GM12878 (cell line): ENCODE data around the gene CASP12. TPM values are rescaled to one million over a fixed set of nuclear protein-coding genes. Genes with fewer than 3 reads are reported as not detected.

Source experiments
- ATAC-seq: fragments of 200-7000 bp; cut with Tn5 transposase; 3 replicates; pipeline ENCODE4 v1.9.1; 2020; ENCODE audit warnings: mild to moderate bottlenecking, moderate library complexity
- BruUV-seq: library from RNA; stranded (reverse); fragments of 400-500 nt; replicated peaks from 2 replicates; lab custom pipeline; 2021; lab: Mats Ljungman, UMichigan
- CTCF ChIA-PET: fragments of 300-600 bp; sonication (Branson Sonifier 250); formaldehyde crosslinking; extraction: SDS; loops from one replicate; lab custom pipeline; 2021; ENCODE audit warnings: inconsistent platforms; lab: Yijun Ruan, JAX
- POLR2A ChIA-PET: fragments of 350-600 bp; formaldehyde crosslinking; extraction: SDS; loops from one replicate; lab custom pipeline; 2021; ENCODE audit warnings: inconsistent platforms; lab: Charles Lee
- RAD21 ChIA-PET: fragments of 300-600 bp; sonication (Branson Sonifier 250); formaldehyde crosslinking; loops from one replicate; lab custom pipeline; 2023; ENCODE audit warnings: antibody characterized with exemption; ENCODE audit not compliant: unreplicated experiment; lab: Charles Lee
- SMC1A ChIA-PET: fragments of 300-600 bp; sonication (Branson Sonifier 250); formaldehyde crosslinking; loops from one replicate; lab custom pipeline; 2023; ENCODE audit not compliant: unreplicated experiment, uncharacterized antibody; lab: Charles Lee
- DNase-seq: peaks from one replicate; pipeline ENCODE4 v3.0.0-alpha.2; 2011; ENCODE audit warnings: low read depth, low spot score
- FAIRE-seq: peaks from 3 replicates; lab custom pipeline; 2011; peaks lifted over from hg19 to GRCh38; lab: Jason Lieb, UNC
- H2AFZ ChIP-seq: 2 replicates; pipeline ENCODE4 v1.6.0; 2011; ENCODE audit warnings: low read depth, low read length, control low read depth; ENCODE audit not compliant: control insufficient read depth
- H3K27ac ChIP-seq: 2 replicates; pipeline ENCODE4 v1.5.1; 2011; ENCODE audit warnings: control low read depth; ENCODE audit not compliant: control insufficient read depth, insufficient read depth
- H3K27me3 ChIP-seq, 2 experiments: replicated peaks in 1 of 2; 2 replicates each; pipeline versions ENCODE4 v1.6.0 to v1.6.1; 2011; ENCODE audit warnings: low read length in 1 of 2; ENCODE audit not compliant: control insufficient read depth in 2 of 2, insufficient read depth in 2 of 2
- H3K36me3 ChIP-seq, 2 experiments: 2 replicates each; pipeline ENCODE4 v1.5.1; 2011; ENCODE audit warnings: low read length in 1 of 2; ENCODE audit not compliant: control insufficient read depth in 2 of 2, insufficient read depth in 2 of 2
- H3K4me1 ChIP-seq: 2 replicates; pipeline ENCODE4 v1.6.1; 2011; ENCODE audit warnings: mild to moderate bottlenecking, low read length, moderate library complexity, mixed read lengths; ENCODE audit not compliant: control insufficient read depth, insufficient read depth
- H3K4me2 ChIP-seq: 2 replicates; pipeline ENCODE4 v1.6.0; 2011; ENCODE audit warnings: control low read depth; ENCODE audit not compliant: control insufficient read depth, insufficient read depth
- H3K4me3 ChIP-seq: fragments of 200-600 bp; sonication (generic); 2 replicates; pipeline ENCODE4 v1.5.1; 2016
- H3K79me2 ChIP-seq: 2 replicates; pipeline ENCODE4 v1.6.0; 2011; ENCODE audit warnings: low read length; ENCODE audit not compliant: control insufficient read depth, insufficient read depth
- H3K9ac ChIP-seq: 2 replicates; pipeline ENCODE4 v1.8.0; 2011; ENCODE audit warnings: low read length, control low read depth, mixed read lengths; ENCODE audit not compliant: control insufficient read depth, insufficient read depth
- H3K9me3 ChIP-seq: replicated peaks from 3 replicates; pipeline ENCODE4 v1.5.1; 2011; ENCODE audit warnings: mild to moderate bottlenecking, low read length; ENCODE audit not compliant: control insufficient read depth, insufficient read depth
- H4K20me1 ChIP-seq: 2 replicates; pipeline ENCODE4 v1.6.0; 2011; ENCODE audit not compliant: control insufficient read depth, insufficient read depth
- BCLAF1 ChIP-seq: fragments of 450-650 bp; IDR thresholded peaks from 2 replicates; pipeline ENCODE4 v1.6.1; 2017; ENCODE audit warnings: antibody characterized with exemption, mild to moderate bottlenecking, moderate library complexity
- E2F4 ChIP-seq: IDR thresholded peaks from 2 replicates; pipeline ENCODE4 v1.6.1; 2012; ENCODE audit warnings: low read depth, low read length, improper control_type of control experiment
- IKZF2 ChIP-seq, 2 experiments: fragments of 450-650 bp; IDR thresholded peaks; 2 replicates each; pipeline ENCODE4 v1.6.1; 2017; ENCODE audit warnings: mild to moderate bottlenecking in 2 of 2, moderate library complexity in 2 of 2
- JUND ChIP-seq: IDR thresholded peaks from 2 replicates; pipeline ENCODE4 v1.6.1; 2012; ENCODE audit warnings: low read depth, mild to moderate bottlenecking, low read length, improper control_type of control experiment, moderate library complexity
- NBN ChIP-seq: fragments of 450-650 bp; IDR thresholded peaks from 2 replicates; pipeline ENCODE4 v1.6.1; 2016
- NFYA ChIP-seq: IDR thresholded peaks from 2 replicates; pipeline ENCODE4 v1.6.1; 2011; ENCODE audit warnings: low read depth, mild to moderate bottlenecking, low read length, improper control_type of control experiment, borderline replicate concordance
- NFYB ChIP-seq: IDR thresholded peaks from 2 replicates; pipeline ENCODE4 v1.6.1; 2011; ENCODE audit warnings: low read depth, mild to moderate bottlenecking, low read length, improper control_type of control experiment, moderate library complexity; ENCODE audit not compliant: insufficient read depth
- PAX5 ChIP-seq: IDR thresholded peaks from 2 replicates; pipeline ENCODE4 v1.6.1; 2011; ENCODE audit warnings: low read depth, low read length, borderline replicate concordance
- PKNOX1 ChIP-seq: fragments of 450-650 bp; IDR thresholded peaks from 2 replicates; pipeline ENCODE4 v1.6.1; 2016; ENCODE audit warnings: mild to moderate bottlenecking
- RCOR1 ChIP-seq: conservative IDR thresholded peaks from 2 replicates; pipeline ENCODE4 v1.6.1; 2012; ENCODE audit warnings: low read depth, low read length, improper control_type of control experiment
- SIN3A ChIP-seq: IDR thresholded peaks from 2 replicates; pipeline ENCODE4 v1.6.1; 2012; ENCODE audit warnings: low read depth, low read length, improper control_type of control experiment
- TAF1 ChIP-seq: IDR thresholded peaks from 2 replicates; pipeline ENCODE4 v1.6.1; 2011; ENCODE audit warnings: mild to moderate bottlenecking, low read depth, low read length, borderline replicate concordance
- WGBS: methylation state at CpG from one replicate; pipeline ENCODE4 v1.1.6; 2016; ENCODE audit warnings: low lambda C conversion rate; ENCODE audit not compliant: insufficient replicate concordance, insufficient coverage; ENCODE audit errors: missing lambda C conversion rate; 5-methylcytosine and 5-hydroxymethylcytosine counted together
- in situ Hi-C: fragments of 300-500 bp; cut with MboI; formaldehyde crosslinking; loops from 9 replicates; pipeline ENCODE4 v1.14.3; 2018; ENCODE audit warnings: mixed read lengths
- intact Hi-C: fragments of 100-400 bp; cut with micrococcal nuclease; formaldehyde crosslinking; loops from one replicate; pipeline ENCODE4 v1.14.2; 2022; ENCODE audit not compliant: unreplicated experiment
- polyA plus RNA-seq, 11 experiments: library from polyadenylated mRNA; depleted of rRNA in 4 of 11; unstranded in 6 of 11; stranded (reverse) in 5 of 11; fragments of >200 nt; fragmentation: Nextera tagmentation in 4 of 11; fragmentation: Illumina TruSeq in 1 of 11; extraction: Ambion mirVana in 4 of 11; extraction: Trizol in 1 of 11; gene quantifications; 1 replicate in 1 of 11; 2 replicates in 10 of 11; pipeline versions ENCODE4 v1.2.1 to v1.2.3, GENCODE V29; 2011 to 2016; ENCODE audit warnings: inconsistent platforms in 2 of 11, missing spikeins in 2 of 11, low read depth in 1 of 11
- total RNA-seq, 4 experiments: library from RNA; depleted of rRNA in 3 of 4; stranded (reverse); fragments of >200 nt in 3 of 4; fragmentation: Illumina TruSeq in 1 of 4; extraction: Trizol in 1 of 4; gene quantifications; 2 replicates each; pipeline versions ENCODE4 v1.2.1 to v1.2.3, GENCODE V29; 2013 to 2021
- TF ChIP-seq, protein P1 (sequence below): fragments of 450-650 bp; IDR thresholded peaks from 2 replicates; pipeline ENCODE4 v1.6.1; 2017; ENCODE audit warnings: low read depth, mild to moderate bottlenecking, moderate library complexity
- TF ChIP-seq, protein P2 (sequence below): IDR thresholded peaks from 2 replicates; pipeline ENCODE4 v1.6.1; 2011; ENCODE audit warnings: low read depth, mild to moderate bottlenecking, low read length, moderate library complexity, borderline replicate concordance; ENCODE audit errors: extremely low read depth

CASP12 gene
- total and polyA plus RNA-seq, 10 of the 15 experiments (the other 5 are each of a cell fraction or from before 2014, with no cell fraction given) = 0.10 to 0.14 TPM; not detected in 8

- Histone ChIP-seq H3K4me1 (no peaks in the 10 kb centered on the region), H3K27ac (no peak overlapping the region), H3K9ac (no peak overlapping the region), H3K27me3 (no peaks in the 10 kb centered on the region), H3K4me3 (no peak overlapping the region), H3K36me3 (no peaks in the 10 kb centered on the region), H2AFZ (no peak overlapping the region), H3K79me2 (no peaks in the 10 kb centered on the region), H3K9me3 (no peaks in the 10 kb centered on the region), H4K20me1 (no peaks in the 10 kb centered on the region), H3K4me2 (no peak overlapping the region)
- CTCF ChIA-PET = interaction anchor here (0.7 to 1.0 kb wide), 2 partner anchors 15 to 145 kb away, joined by 3 read pairs; no protein-coding TSS in a partner anchor
- DNase-seq = no peak
- SMC1A ChIA-PET = interaction anchor here (1.8 kb wide), 1 partner anchor 15 kb away, joined by 4 read pairs; no protein-coding TSS in a partner anchor
- no peak for FAIRE-seq
- no TSS peak for BruUV-seq
- in situ Hi-C loops (no loop called here), intact Hi-C loops (no loop called here)
- no peak for ATAC-seq
- 23% methylated on average over 2 of the region's 2 CpGs for WGBS
- POLR2A ChIA-PET = no interaction called here
- RAD21 ChIA-PET = no interaction called here
- TF ChIP-seq, protein P1, sequence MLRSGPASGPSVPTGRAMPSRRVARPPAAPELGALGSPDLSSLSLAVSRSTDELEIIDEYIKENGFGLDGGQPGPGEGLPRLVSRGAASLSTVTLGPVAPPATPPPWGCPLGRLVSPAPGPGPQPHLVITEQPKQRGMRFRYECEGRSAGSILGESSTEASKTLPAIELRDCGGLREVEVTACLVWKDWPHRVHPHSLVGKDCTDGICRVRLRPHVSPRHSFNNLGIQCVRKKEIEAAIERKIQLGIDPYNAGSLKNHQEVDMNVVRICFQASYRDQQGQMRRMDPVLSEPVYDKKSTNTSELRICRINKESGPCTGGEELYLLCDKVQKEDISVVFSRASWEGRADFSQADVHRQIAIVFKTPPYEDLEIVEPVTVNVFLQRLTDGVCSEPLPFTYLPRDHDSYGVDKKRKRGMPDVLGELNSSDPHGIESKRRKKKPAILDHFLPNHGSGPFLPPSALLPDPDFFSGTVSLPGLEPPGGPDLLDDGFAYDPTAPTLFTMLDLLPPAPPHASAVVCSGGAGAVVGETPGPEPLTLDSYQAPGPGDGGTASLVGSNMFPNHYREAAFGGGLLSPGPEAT = no peak
- TF ChIP-seq NFYB (no peak), RCOR1 (no peak), IKZF2 (IDR thresholded peaks at IDR 0.05) (no peak), E2F4 (no peak), JUND (no peak), NFYA (no peak), PKNOX1 (no peak), BCLAF1 (no peak), NBN (no peak), PAX5 (no peak), SIN3A (no peak), TAF1 (no peak)
- TF ChIP-seq, protein P2, sequence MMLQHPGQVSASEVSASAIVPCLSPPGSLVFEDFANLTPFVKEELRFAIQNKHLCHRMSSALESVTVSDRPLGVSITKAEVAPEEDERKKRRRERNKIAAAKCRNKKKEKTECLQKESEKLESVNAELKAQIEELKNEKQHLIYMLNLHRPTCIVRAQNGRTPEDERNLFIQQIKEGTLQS = no peak
Observed at GRCh38 chr11:104855965-104856364, 42.3 kb downstream of the CASP12 start.
